ENCODE results near the gene USO1.
"Not testable (repeated sequence)": the region's sequence is repeated elsewhere in the genome, so short reads cannot be mapped to it uniquely, and the experiment has no call there.

DNA sequence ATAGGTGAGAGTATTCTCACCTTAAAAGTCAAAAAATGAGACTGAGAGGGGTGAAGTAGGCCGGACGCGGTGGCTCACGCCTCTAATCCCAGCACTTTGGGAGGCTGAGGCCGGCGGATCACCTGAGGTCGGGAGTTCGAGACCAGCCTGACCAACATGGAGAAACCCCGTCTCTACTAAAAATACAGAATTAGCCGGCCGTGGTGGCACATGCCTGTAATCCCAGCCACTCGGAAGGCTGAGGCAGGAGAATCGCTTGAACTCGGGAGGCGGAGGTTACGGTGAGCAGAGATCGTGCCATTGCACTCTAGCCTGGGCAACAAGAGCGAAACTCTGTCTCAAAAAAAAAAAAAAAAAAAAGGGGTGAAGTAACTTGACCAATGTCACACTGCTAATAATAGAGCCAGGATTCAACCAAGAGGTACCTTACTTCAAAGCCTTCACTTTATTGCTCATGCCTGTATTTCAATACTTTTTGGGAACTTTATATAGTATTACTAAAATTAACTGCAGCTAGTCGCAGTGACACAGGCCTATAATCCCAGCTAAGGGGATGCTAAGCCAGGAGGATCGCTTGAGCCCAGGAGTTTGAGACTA is 1.7 kb downstream of the USO1 start:
- TF ChIP-seq, protein P1, sequence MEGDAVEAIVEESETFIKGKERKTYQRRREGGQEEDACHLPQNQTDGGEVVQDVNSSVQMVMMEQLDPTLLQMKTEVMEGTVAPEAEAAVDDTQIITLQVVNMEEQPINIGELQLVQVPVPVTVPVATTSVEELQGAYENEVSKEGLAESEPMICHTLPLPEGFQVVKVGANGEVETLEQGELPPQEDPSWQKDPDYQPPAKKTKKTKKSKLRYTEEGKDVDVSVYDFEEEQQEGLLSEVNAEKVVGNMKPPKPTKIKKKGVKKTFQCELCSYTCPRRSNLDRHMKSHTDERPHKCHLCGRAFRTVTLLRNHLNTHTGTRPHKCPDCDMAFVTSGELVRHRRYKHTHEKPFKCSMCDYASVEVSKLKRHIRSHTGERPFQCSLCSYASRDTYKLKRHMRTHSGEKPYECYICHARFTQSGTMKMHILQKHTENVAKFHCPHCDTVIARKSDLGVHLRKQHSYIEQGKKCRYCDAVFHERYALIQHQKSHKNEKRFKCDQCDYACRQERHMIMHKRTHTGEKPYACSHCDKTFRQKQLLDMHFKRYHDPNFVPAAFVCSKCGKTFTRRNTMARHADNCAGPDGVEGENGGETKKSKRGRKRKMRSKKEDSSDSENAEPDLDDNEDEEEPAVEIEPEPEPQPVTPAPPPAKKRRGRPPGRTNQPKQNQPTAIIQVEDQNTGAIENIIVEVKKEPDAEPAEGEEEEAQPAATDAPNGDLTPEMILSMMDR (optimal IDR thresholded peaks at IDR 0.05 in 1 of 3, IDR thresholded peaks at IDR 0.05 in 1 of 3, conservative IDR thresholded peaks at IDR 0.05 in 1 of 3; ENCODE audit: extremely low read depth in 1 of 3, insufficient read depth in 2 of 3, low read length in 3 of 3) = not testable (repeated sequence)
- not testable (repeated sequence) for TF ChIP-seq EZH2 (IDR thresholded peaks at IDR 0.05; ENCODE audit: low read length)
